HG02973 (cell line): ENCODE data around the gene TYW1B.
"Not testable (repeated sequence)": the region's sequence is repeated elsewhere in the genome, so short reads cannot be mapped to it uniquely, and the experiment has no call there.

ENCODE experiments used
- ATAC-seq: cut with Tn5 transposase; IDR thresholded peaks from one replicate; pipeline ENCODE4 v1.9.1; 2021; ENCODE audit warnings: moderate library complexity; ENCODE audit not compliant: unreplicated experiment

The TYW1B gene

GRCh38 chr7:72635273-72635908 lies 192.6 kb downstream of the TYW1B start:
- not testable (repeated sequence) for ATAC-seq

GRCh38 chr7:72632765-72633292 lies 195.2 kb downstream of the TYW1B start:
- not testable (repeated sequence) for ATAC-seq

GRCh38 chr7:72628375-72628774 lies 199.6 kb downstream of the TYW1B start:
- ATAC-seq: not testable (repeated sequence)

- not testable (repeated sequence) for ATAC-seq
Measured at GRCh38 chr7:72626428-72627011, 201.5 kb downstream of the TYW1B start.

- peak; percentile 83 for ATAC-seq
Measured at GRCh38 chr7:72625721-72626423, 202.1 kb downstream of the TYW1B start.

- ATAC-seq: no peak
Measured at GRCh38 chr7:72622532-72622931, 205.5 kb downstream of the TYW1B start.

GRCh38 chr7:72621761-72622187 lies 206.2 kb downstream of the TYW1B start:
- ATAC-seq: not testable (repeated sequence)

GRCh38 chr7:72620923-72621322 lies 207.1 kb downstream of the TYW1B start:
- not testable (repeated sequence) for ATAC-seq

GRCh38 chr7:72618435-72619180 lies 209.4 kb downstream of the TYW1B start:
- ATAC-seq: not testable (repeated sequence)

- not testable (repeated sequence) for ATAC-seq
Measured at GRCh38 chr7:72609761-72610160, 218.2 kb downstream of the TYW1B start.

GRCh38 chr7:72607988-72608387 lies 220.0 kb downstream of the TYW1B start:
- not testable (repeated sequence) for ATAC-seq

GRCh38 chr7:72605863-72606431 lies 222.1 kb downstream of the TYW1B start:
- ATAC-seq: not testable (repeated sequence)

- ATAC-seq: not testable (repeated sequence)
Measured at GRCh38 chr7:72604771-72605611, 223.0 kb downstream of the TYW1B start.

- ATAC-seq: not testable (repeated sequence)
Measured at GRCh38 chr7:72603476-72603875, 224.5 kb downstream of the TYW1B start.

GRCh38 chr7:72603073-72603472 lies 224.9 kb downstream of the TYW1B start:
- no peak for ATAC-seq

GRCh38 chr7:72601683-72602082 lies 226.3 kb downstream of the TYW1B start:
- ATAC-seq: not testable (repeated sequence)

- not testable (repeated sequence) for ATAC-seq
Measured at GRCh38 chr7:72590023-72590422, 238.0 kb downstream of the TYW1B start.

GRCh38 chr7:72587267-72587666 lies 240.7 kb downstream of the TYW1B start:
- ATAC-seq: not testable (repeated sequence)

- ATAC-seq: not testable (repeated sequence)
Measured at GRCh38 chr7:72584576-72584975, 243.4 kb downstream of the TYW1B start.
